MM.1S (cell line): ENCODE measurements around the gene COQ8B.

ENCODE experiments used
- EZH2 ChIP-seq: fragments of 300-600 bp; sonication (generic); optimal IDR thresholded peaks from 2 replicates; pipeline ENCODE3; 2017; ENCODE audit warnings: low read depth, mild to moderate bottlenecking, antibody characterized with exemption, low read length, mixed read lengths
- EZH2phosphoT487 ChIP-seq: fragments of 300-600 bp; sonication (generic); IDR thresholded peaks from 2 replicates; pipeline ENCODE4 v1.6.1; 2018; ENCODE audit warnings: antibody characterized with exemption, low read length
- TF ChIP-seq, protein P1 (sequence below): fragments of 300-600 bp; sonication (generic); IDR thresholded peaks from 2 replicates; pipeline ENCODE4 v1.5.1; 2016; ENCODE audit warnings: antibody characterized with exemption, low read length, mixed read lengths

DNA sequence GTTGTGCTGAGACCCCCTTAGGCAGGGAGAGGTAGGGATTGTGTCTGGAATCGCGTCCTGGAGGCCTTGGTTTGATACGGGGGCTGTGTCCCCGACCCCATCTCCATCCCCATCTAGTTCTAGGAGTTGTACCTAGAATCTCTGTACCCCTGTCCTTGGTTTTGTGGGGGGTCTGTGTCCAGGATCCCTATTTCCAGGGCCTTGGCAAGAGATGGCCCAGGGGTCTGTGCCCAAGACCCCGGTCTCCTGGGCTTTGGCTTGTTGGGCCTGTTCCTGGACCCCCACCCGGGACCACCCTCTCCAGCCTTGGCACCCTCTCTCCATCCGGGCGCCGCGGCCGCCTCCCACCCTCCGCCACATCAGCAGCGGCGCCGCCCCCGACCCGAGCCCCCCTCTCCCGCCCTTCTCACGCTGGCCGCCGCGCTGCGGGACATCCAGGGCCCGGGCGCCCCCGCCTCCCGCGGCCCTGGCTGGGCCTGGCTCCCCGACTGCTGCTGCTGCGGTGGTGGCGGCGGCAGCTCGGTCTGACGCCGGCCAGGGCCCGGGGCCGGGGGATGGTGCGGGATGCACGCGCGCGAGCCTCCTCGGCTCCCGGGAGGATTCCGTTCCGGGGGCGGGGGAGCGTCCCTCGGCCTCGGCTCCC is 26.5 kb downstream of the COQ8B start, which contains the start of gene NUMBL:
- TF ChIP-seq, protein P1, sequence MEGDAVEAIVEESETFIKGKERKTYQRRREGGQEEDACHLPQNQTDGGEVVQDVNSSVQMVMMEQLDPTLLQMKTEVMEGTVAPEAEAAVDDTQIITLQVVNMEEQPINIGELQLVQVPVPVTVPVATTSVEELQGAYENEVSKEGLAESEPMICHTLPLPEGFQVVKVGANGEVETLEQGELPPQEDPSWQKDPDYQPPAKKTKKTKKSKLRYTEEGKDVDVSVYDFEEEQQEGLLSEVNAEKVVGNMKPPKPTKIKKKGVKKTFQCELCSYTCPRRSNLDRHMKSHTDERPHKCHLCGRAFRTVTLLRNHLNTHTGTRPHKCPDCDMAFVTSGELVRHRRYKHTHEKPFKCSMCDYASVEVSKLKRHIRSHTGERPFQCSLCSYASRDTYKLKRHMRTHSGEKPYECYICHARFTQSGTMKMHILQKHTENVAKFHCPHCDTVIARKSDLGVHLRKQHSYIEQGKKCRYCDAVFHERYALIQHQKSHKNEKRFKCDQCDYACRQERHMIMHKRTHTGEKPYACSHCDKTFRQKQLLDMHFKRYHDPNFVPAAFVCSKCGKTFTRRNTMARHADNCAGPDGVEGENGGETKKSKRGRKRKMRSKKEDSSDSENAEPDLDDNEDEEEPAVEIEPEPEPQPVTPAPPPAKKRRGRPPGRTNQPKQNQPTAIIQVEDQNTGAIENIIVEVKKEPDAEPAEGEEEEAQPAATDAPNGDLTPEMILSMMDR = no peak
- TF ChIP-seq EZH2 (no peak), EZH2phosphoT487 (no peak)
